NOMO-1 treated with DMSO at 0.1 percent for 48 hours (cell line): ENCODE data around the gene CFLAR.
"Not testable (repeated sequence)": the region's sequence is repeated elsewhere in the genome, so short reads cannot be mapped to it uniquely, and the experiment has no call there.

Source experiments
- DNase-seq: peaks from one replicate; lab custom pipeline; 2025; ENCODE audit not compliant: unreplicated experiment; lab: John Stamatoyannopoulos, UW

The CFLAR gene

GRCh38 chr2:201144101-201145051 lies 28.4 kb downstream of the CFLAR start:
- no peak for DNase-seq

GRCh38 chr2:201148434-201148990 lies 32.5 kb downstream of the CFLAR start:
- no peak for DNase-seq

- no peak for DNase-seq
Observed at GRCh38 chr2:201149064-201149820, 33.3 kb downstream of the CFLAR start.

GRCh38 chr2:201149821-201150165 lies 33.8 kb downstream of the CFLAR start:
- DNase-seq, result not testable (repeated sequence)

GRCh38 chr2:201150454-201151020 lies 34.6 kb downstream of the CFLAR start:
- no peak for DNase-seq

GRCh38 chr2:201151127-201151981 lies 35.4 kb downstream of the CFLAR start:
- DNase-seq, result peak; percentile 90

- DNase-seq, result no peak
Observed at GRCh38 chr2:201152517-201152916, 36.6 kb downstream of the CFLAR start.

GRCh38 chr2:201152999-201153815 lies 37.2 kb downstream of the CFLAR start:
- no peak for DNase-seq

GRCh38 chr2:201154615-201155399 lies 38.8 kb downstream of the CFLAR start:
- DNase-seq, result no peak

- no peak for DNase-seq
Observed at GRCh38 chr2:201156036-201156435, 40.1 kb downstream of the CFLAR start.

GRCh38 chr2:201156640-201157039 lies 40.7 kb downstream of the CFLAR start:
- no peak for DNase-seq

GRCh38 chr2:201157694-201158093 lies 41.7 kb downstream of the CFLAR start:
- DNase-seq, result peak; percentile 69

- peak; percentile 92 for DNase-seq
Observed at GRCh38 chr2:201158111-201158929, 42.4 kb downstream of the CFLAR start.

GRCh38 chr2:201164166-201164565 lies 48.2 kb downstream of the CFLAR start:
- no peak for DNase-seq

- DNase-seq, result no peak
Observed at GRCh38 chr2:201167546-201167945, 51.6 kb downstream of the CFLAR start.

- DNase-seq, result peak; percentile 27
Observed at GRCh38 chr2:201168496-201168895, 52.5 kb downstream of the CFLAR start.

GRCh38 chr2:201171259-201171814 lies 55.4 kb downstream of the CFLAR start:
- no peak for DNase-seq

- no peak for DNase-seq
Observed at GRCh38 chr2:201172279-201172678, 56.3 kb downstream of the CFLAR start.
